HK-2 (cell line): ENCODE results near the gene PITRM1.
"Not testable (repeated sequence)": the region's sequence is repeated elsewhere in the genome, so short reads cannot be mapped to it uniquely, and the experiment has no call there.

Experiments
- DNase-seq: peaks from one replicate; pipeline ENCODE4 v3.0.0-alpha.2; 2018; ENCODE audit not compliant: unreplicated experiment

The PITRM1 gene

DNA sequence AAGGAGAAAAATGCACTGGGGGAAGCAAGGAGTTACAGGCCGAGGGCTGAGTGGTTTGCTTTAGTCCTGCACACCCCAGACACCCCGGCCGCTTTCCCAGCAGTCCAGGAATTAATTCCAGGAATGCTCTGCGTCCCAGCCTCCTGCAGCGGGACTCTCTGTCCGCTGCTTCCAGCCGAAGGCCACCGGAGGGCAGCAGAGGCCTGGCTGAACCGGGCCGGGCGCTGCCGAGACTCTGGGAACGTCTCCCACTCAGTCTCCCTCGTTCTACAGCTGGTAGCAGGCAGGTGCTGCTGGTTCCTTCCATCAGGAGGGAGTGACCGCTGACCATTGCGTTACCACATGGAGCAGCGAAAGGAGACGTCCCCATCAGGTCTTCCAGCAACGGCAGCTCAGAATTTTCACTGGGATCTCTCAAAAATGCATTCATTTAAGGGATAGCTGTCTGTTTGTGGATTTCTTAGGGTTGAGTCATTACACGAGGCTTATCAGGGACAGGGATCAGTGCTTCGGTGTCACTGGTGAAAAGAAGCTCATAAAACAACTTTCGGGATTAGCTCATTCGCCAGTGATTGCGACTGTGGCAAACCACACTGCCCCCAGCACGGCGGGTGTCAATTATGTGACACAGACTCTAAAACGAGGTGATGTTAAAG is 24.9 kb upstream of the PITRM1 start:
- DNase-seq, result peak; percentile 83

GRCh38 chr10:3196958-3197347 is 24.4 kb upstream of the PITRM1 start:
- no peak for DNase-seq

DNA sequence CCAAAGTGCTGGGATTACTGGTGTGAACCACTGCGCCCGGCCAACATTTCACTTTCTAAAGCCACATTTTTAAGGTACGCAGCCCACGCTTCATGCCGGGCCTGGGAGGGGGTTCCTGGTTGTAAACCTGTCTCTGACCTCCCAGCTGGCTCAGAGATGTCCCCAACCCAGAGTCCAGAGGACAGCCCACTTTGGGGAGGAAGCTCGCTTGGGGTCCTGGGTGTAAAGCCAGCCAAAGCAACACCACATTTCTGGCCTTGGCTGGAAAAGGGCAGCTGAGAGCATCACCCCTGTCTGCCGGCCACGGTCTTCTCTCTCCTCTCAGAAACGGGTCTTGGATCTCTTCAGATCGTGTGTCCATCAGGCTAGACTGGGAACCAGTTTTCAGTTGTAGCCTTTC is 23.9 kb upstream of the PITRM1 start:
- no peak for DNase-seq

DNA sequence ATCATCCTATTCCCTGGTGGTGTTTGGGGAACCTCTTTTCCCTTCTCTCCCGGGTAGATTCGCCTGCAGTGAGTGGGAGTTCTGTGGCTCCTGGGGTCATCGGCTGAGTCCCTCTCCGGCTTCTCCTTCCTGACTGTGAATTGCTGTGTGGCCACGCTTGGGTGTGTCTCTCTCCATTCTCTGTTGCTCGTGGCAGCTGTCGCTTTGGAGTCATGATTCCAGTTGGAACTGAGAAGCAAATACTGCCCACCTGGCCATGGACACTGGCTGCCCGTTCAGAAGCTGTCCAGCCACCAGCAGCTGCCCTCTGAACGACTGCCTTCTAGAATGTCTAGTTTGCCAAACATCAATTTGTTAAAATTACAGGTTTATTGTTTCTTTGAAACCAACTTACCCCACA is 23.1 kb upstream of the PITRM1 start:
- no peak for DNase-seq

- DNase-seq, result no peak
Observed at GRCh38 chr10:3195286-3195685, 22.7 kb upstream of the PITRM1 start.

- DNase-seq, result no peak
Observed at GRCh38 chr10:3194871-3195270, 22.3 kb upstream of the PITRM1 start.

DNA sequence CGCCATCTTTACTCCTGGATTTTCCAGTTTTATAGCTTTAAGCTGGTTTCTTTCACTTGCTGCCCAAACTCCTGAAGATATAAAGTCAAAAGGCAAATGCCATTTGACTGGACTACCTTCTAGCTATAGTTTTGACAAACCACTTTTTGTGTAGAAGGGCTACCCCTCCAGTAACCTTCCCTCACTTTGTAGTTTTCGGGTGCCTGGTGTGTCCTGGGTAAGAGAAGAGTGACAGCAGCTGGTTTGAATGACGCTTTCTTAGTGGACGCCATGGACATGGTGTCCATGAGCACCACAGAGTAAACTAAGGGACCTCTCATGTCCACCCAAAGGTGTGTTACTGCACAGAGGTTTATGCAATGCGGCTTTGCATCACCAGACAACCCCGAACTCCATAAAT is 21.2 kb upstream of the PITRM1 start:
- DNase-seq, result no peak

GRCh38 chr10:3192856-3193635 is 20.5 kb upstream of the PITRM1 start:
- DNase-seq, result peak; percentile 35

GRCh38 chr10:3190817-3191216 is 18.2 kb upstream of the PITRM1 start:
- no peak for DNase-seq

DNA sequence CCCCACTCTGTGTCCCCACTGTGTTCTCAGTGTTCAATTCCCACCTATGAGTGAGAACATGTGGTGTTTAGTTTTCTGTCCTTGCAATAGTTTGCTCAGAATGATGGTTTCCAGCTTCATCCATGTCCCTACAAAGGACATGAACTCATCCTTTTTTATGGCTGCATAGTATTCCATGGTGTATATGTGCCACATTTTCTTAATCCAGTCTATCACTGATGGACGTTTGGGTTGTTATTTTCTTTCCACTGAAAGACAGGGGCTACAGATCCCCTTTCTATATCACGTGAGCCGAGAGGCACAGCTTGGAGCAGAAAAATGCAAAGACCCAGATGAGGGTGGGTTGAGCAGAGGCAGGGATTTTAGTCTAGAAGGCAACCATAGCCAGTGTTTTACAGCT is 14.6 kb upstream of the PITRM1 start:
- DNase-seq, result not testable (repeated sequence)

DNA sequence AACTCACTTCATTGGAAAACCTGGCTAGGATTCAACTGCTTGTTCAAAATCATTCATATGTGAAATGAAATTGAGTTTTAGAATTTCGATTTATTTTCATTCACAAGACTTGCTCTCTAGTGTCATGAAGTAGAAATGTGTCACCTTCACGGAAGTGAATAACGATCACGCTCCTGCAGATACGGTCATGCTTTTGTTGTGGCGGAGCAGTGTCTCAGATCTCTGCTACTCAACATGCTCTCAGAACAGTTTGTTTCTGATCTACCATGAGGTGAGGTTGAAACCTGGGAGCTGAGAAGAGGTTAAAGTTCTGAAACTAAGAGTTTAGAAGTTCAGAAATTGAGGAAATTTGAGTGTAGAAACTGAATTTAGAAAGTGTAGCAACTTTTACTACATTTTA is 13.8 kb upstream of the PITRM1 start:
- DNase-seq, result no peak

- no peak for DNase-seq
Observed at GRCh38 chr10:3185386-3185785, 12.8 kb upstream of the PITRM1 start.

DNA sequence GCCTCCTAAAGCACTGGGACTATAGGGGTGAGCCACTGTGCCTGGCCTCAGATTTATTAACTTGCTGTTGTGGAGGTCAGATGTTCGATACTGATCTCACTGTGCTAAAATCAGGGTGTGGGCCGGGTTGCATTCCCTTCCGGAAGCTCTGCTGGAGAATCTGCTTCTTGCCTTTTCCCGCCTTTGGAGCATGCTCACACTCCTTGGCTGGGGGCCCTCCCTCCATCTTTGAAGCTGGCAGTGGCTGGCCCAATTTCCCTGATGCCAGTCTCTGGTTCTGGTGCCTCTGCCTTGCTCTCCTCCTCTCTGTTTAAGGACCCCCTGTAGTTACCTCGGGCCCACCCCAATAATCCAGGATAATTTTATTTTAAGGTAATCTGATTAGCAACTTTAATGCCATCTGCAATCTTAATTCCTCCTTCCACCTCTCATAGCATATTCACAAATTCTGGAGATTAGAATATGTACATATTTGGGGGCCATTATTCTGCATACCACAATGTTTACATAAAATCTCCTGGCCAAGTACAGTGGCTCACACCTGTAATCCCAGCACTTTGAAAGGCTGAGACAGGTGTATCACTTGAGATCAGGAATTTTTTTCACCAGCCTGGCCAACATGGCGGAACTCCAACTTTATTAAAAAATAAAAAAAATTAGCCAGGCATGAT is 7.9 kb upstream of the PITRM1 start:
- no peak for DNase-seq

DNA sequence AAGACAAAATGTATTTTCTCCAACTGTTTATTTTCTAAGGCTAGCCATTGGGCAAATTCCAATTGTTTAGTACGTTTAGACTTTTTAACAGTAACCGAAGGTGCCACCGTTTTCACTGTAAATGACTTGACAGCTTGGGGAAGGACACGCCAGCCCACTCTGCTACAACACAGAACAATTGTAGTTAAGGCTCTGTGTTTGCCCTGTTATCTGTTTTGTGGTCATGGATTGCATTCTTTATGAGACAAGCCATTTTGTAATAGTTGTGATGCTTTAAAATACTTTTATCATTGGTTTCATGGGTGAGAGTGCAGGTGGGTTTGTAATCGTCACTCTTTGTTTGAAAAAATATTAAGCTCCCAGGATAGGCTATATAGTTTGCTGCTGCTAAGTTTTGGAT is 6.6 kb upstream of the PITRM1 start:
- no peak for DNase-seq

DNA sequence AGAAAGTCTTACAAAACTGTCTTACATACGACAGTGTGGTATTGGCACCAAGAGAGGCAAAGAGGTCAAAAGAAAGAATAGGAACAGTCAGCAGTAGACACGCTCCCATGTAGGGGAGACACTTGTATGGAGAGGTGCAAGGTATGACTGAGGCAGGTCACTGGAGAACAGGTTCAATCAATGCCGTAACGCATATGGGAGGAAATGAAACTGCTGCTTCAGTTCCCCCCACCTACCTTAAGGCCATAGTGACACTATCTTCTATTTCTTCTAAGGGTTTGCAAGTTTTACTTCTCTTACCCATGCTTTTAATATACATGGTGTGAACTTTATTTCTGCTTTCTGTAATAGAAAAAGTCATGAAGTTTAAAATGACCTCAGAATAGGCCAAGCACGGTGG is 5.5 kb upstream of the PITRM1 start:
- DNase-seq, result no peak

- no peak for DNase-seq
Observed at GRCh38 chr10:3173171-3173878, 743 bp upstream of the PITRM1 start.

DNA sequence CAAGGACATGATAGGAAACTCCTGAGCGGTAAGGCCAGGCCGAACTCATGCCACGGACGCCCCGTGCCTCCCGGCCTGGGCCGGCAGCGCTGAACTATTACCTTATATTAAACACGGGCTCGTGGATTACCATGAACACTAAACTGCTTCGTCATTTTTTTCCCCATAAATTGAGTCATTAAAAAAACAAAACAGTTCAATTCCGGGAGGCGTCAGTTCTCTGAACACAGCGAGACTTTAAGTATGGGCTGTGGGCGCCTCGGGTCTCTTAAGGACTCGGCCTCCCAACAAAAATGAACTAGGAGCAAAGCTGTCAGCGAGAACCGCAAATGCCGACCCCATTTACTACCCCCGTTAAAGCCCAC is 519 bp downstream of the PITRM1 start:
- peak; percentile 39 for DNase-seq

DNA sequence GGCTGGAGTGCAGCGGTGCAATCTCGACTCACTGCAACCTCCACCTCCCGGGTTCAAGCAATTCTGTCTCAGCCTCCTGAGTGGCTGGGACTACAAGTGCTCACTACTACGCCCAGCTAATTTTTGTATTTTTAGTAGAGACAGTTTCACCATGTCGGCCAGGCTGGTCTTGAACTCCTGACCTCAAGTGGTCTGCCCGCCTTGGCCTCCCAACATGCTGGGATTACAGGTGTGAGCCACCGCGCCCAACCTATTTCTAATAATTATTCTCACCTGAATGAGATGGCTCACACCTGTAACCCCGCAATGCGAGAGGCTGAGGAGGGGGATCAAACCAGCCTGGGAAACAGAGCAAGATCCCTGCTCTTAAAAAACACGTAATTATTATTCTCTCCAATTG is 1.1 kb downstream of the PITRM1 start:
- not testable (repeated sequence) for DNase-seq

DNA sequence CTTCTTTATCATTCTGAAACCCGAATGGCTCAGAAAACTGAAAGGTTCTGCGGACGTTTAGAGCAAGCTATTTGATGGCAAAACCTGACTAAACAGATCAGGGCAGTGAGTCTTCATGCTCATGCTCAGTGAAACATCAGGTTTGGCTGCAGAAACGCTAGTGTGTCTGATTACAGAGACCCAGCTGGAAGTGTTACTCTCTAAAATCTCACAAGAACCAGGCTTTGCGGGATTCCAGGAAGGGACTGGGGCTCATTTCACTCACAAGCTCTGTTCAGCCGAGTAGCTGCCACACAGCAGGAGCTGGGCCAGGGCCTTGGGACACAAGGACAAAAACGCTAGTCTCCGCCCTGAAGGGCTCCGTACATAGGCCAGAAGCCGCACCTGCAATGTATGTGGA is 2.9 kb downstream of the PITRM1 start:
- DNase-seq, result no peak

GRCh38 chr10:3169271-3169670 is 3.3 kb downstream of the PITRM1 start:
- no peak for DNase-seq

DNA sequence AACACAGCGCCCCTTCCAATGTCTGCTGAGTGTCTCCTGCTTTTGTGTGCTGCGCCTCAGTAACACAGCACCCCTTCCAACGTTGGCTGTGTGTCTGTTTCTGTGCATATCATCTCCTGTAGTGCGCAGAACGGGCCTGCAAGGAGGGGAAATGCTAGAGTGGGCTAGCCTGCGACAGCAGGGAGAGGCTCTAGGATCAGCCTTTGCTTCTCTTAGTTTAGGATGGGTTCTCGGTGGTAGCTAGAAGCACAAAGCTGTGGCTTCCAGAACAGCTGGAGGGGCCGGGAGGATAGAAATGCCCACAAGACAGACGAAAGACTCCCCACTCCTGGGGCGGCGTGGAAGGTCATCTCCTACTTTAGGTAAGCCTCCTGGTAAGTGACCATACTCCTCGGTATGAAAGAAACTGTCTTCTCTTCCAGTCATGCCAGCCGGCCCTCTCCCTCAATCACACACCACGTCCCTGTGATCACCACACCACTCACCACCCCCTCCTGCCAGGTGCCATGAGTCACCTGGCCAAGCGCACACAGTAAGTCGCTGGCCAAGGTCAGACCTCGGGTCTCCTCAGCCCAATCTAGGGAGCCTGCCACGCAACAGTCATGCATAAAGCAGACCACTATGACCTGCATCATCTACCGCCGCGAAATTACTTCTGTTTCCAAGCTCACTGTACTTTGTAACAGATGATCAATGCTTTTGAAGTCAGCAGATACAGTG is 4.8 kb downstream of the PITRM1 start:
- DNase-seq, result no peak
